ENCODE data around the gene BRD9.
"Not testable (repeated sequence)": the region's sequence is repeated elsewhere in the genome, so short reads cannot be mapped to it uniquely, and the experiment has no call there.

Gene BRD9

GRCh38 chr5:843926-844325 is 48.7 kb downstream of the BRD9 start:
- DNase-seq (ENCODE audit: low spot score), result not testable (repeated sequence)

GRCh38 chr5:843371-843770 is 49.2 kb downstream of the BRD9 start:
- DNase-seq (ENCODE audit: low spot score), result not testable (repeated sequence)

GRCh38 chr5:842402-843221 is 50.0 kb downstream of the BRD9 start:
- not testable (repeated sequence) for DNase-seq (ENCODE audit: low spot score)

- DNase-seq (ENCODE audit: low spot score), result not testable (repeated sequence)
Measured at GRCh38 chr5:841531-842401, 50.8 kb downstream of the BRD9 start.

- not testable (repeated sequence) for DNase-seq (ENCODE audit: low spot score)
Measured at GRCh38 chr5:840974-841435, 51.6 kb downstream of the BRD9 start.

GRCh38 chr5:840118-840973 is 52.3 kb downstream of the BRD9 start:
- DNase-seq (ENCODE audit: low spot score), result not testable (repeated sequence)

GRCh38 chr5:838431-838851 is 54.2 kb downstream of the BRD9 start:
- DNase-seq (ENCODE audit: low spot score), result not testable (repeated sequence)

- DNase-seq (ENCODE audit: low spot score), result not testable (repeated sequence)
Measured at GRCh38 chr5:837621-838121, 54.9 kb downstream of the BRD9 start.

- DNase-seq (ENCODE audit: low spot score), result not testable (repeated sequence)
Measured at GRCh38 chr5:835933-836612, 56.5 kb downstream of the BRD9 start.

- not testable (repeated sequence) for DNase-seq (ENCODE audit: low spot score)
Measured at GRCh38 chr5:834013-834412, 58.6 kb downstream of the BRD9 start.

GRCh38 chr5:828194-828593 is 64.4 kb downstream of the BRD9 start:
- not testable (repeated sequence) for DNase-seq (ENCODE audit: low spot score)

- not testable (repeated sequence) for DNase-seq (ENCODE audit: low spot score)
Measured at GRCh38 chr5:825544-825943, 67.1 kb downstream of the BRD9 start.

GRCh38 chr5:821504-821903 is 71.1 kb downstream of the BRD9 start:
- no peak for DNase-seq (ENCODE audit: low spot score)
- no peak for TF ChIP-seq CTCF (IDR thresholded peaks at IDR 0.05; ENCODE audit: extremely low read depth, missing control alignments)

Measured in GM20000 (cell line).